Measurements from ENCODE around the gene ZNF513. TPM values are rescaled to one million over a fixed set of nuclear protein-coding genes. Genes with fewer than 3 reads are reported as not detected.
A peak's percentile ranks its signal among the peaks of the same experiment; 100 is the strongest.

Gene ZNF513
- total RNA-seq, 1 donor from 2014 or later, result 30.1 TPM

GRCh38 chr2:27379836-27380625 lies 503 bp downstream of the ZNF513 start:
- CTCF ChIA-PET, result interaction anchor here (0.8 to 1.3 kb wide), 3 partner anchors 8 to 10 kb away, joined by 3 to 6 read pairs (median 5); partner anchors contain the start of genes EIF2B4 and SNX17
- Mint-ChIP-seq H3K27ac (peak overlapping the region; percentile 86), H3K27me3 (no peaks in the 10 kb centered on the region), H3K9me3 (no peaks in the 10 kb centered on the region), H3K4me3 (peak overlapping the region; percentile 87), H3K36me3 (ENCODE audit: low read depth) (peaks cover 80% of the 10 kb centered on the region), H3K4me1 (peaks cover 29% of the 10 kb centered on the region)
- POLR2A ChIA-PET, result interaction anchor here (0.5 to 4.9 kb wide), 12 partner anchors 9 to 248 kb away, joined by 3 to 96 read pairs (median 4); partner anchors contain the start of genes ATRAID, CCDC121, EIF2B4 and GPN1
- DNase-seq (peak; percentile 20), ATAC-seq (ENCODE audit: low read depth) (no peak)
- no peak for TF ChIP-seq CTCF (IDR thresholded peaks at IDR 0.05)
- intact Hi-C loops (cut with micrococcal nuclease), result loop anchor here (1.0 to 2.0 kb wide), 5 partner anchors 10 to 57 kb away; partner anchors contain the start of genes EIF2B4, GTF3C2, MPV17 and NRBP1

GRCh38 chr2:27379383-27379835 lies 1.1 kb downstream of the ZNF513 start:
- peaks cover 80% of the 10 kb centered on the region for H3K36me3 Mint-ChIP-seq (ENCODE audit: low read depth)
- no peaks in the 10 kb centered on the region for H3K9me3 Mint-ChIP-seq
- no peak for TF ChIP-seq CTCF (IDR thresholded peaks at IDR 0.05)
- intact Hi-C loops (cut with micrococcal nuclease), result no loop called here
- H3K4me1 Mint-ChIP-seq, result peaks cover 29% of the 10 kb centered on the region
- ChIA-PET CTCF (interaction anchor here (0.8 to 1.3 kb wide), 2 partner anchors 9 to 10 kb away, joined by 3 to 6 read pairs; partner anchors contain the start of genes EIF2B4 and SNX17), POLR2A (interaction anchor here (0.6 to 4.9 kb wide), 5 partner anchors 9 to 50 kb away, joined by 3 to 96 read pairs (median 25); partner anchors contain the start of genes EIF2B4, GTF3C2, NRBP1 and PPM1G)
- peak overlapping the region; percentile 87 for H3K4me3 Mint-ChIP-seq
- ATAC-seq (ENCODE audit: low read depth) (no peak), DNase-seq (no peak)
- no peaks in the 10 kb centered on the region for H3K27me3 Mint-ChIP-seq
- H3K27ac Mint-ChIP-seq, result peak overlapping the region; percentile 86

- ATAC-seq (ENCODE audit: low read depth), result no peak
- ChIA-PET POLR2A (interaction anchor here (2.4 to 4.9 kb wide), 3 partner anchors 8 to 30 kb away, joined by 19 to 96 read pairs (median 38); partner anchors contain the start of genes EIF2B4, GTF3C2, PPM1G and SNX17), CTCF (interaction anchor here (1.3 kb wide), 1 partner anchor 9 kb away, joined by 6 read pairs; the partner anchor contains the start of gene EIF2B4)
- Mint-ChIP-seq H3K36me3 (ENCODE audit: low read depth) (peaks cover 80% of the 10 kb centered on the region), H3K9me3 (no peaks in the 10 kb centered on the region), H3K4me3 (peak overlapping the region; percentile 87), H3K27me3 (no peaks in the 10 kb centered on the region), H3K27ac (peak overlapping the region; percentile 41), H3K4me1 (peaks cover 27% of the 10 kb centered on the region)
- intact Hi-C loops (cut with micrococcal nuclease), result no loop called here
- TF ChIP-seq CTCF (IDR thresholded peaks at IDR 0.05), result no peak
- no peak for DNase-seq
Observed at GRCh38 chr2:27378809-27379290, 1.7 kb downstream of the ZNF513 start.

DNA sequence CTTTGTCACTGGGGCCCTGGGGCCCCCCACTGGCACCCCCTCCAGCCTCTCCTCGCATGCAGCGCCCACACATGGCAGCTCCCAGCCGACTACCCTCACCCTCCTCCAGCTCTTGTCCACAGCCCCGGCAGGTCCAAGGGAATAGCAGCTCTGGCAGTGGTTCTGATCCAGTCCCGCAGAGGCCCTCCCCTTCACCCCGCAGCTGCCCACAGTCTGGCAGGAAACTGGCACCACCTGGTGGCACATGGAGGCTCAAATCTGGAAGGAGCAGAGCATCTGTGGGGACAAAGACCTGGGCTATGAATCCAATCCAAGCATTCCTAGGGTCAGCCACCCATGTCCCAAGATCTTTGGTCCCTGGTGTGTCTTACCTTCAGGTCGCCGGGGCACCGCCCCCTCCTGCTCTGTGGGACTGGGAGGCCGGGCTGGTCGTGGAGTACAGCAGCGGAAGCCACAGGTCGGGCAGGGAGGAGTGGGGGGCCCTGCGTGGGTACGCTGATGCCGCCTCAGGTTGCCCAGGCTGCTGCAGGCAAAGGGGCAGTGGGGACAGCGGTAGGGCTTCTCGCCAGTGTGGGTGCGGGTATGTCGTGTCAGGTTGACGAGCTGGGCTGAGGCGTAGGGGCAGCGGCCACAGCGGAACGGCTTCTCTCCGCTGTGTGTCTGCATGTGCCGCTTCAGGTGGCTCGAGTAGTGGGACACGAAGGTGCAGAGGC lies 2.3 kb downstream of the ZNF513 start:
- peaks cover 80% of the 10 kb centered on the region for H3K36me3 Mint-ChIP-seq (ENCODE audit: low read depth)
- no peak overlapping the region for H3K4me3 Mint-ChIP-seq
- H3K9me3 Mint-ChIP-seq, result no peaks in the 10 kb centered on the region
- intact Hi-C loops (cut with micrococcal nuclease), result no loop called here
- ATAC-seq (ENCODE audit: low read depth) (no peak), DNase-seq (no peak)
- no peak overlapping the region for H3K27ac Mint-ChIP-seq
- CTCF ChIA-PET, result no interaction called here
- TF ChIP-seq CTCF (IDR thresholded peaks at IDR 0.05), result no peak
- peaks cover 25% of the 10 kb centered on the region for H3K4me1 Mint-ChIP-seq
- POLR2A ChIA-PET, result interaction anchor here (1.2 to 4.9 kb wide), 2 partner anchors 21 to 31 kb away, joined by 3 to 38 read pairs; partner anchors contain the start of genes GTF3C2 and PPM1G
- no peaks in the 10 kb centered on the region for H3K27me3 Mint-ChIP-seq

All from activated B cell treated with CpG ODN at 0.5 μM for 24 hours (primary cell).